ENCODE measurements around the gene DNAH9. TPM values are rescaled to one million over a fixed set of nuclear protein-coding genes. Genes with fewer than 3 reads are reported as not detected.

Gene DNAH9
- total and polyA plus RNA-seq, 8 donors: 0.28 to 18.3 (median 0.42) TPM; not detected in 2

GRCh38 chr17:11825572-11826209, 227.4 kb downstream of the DNAH9 start:
- no peak for TF ChIP-seq POLR2AphosphoS5 (IDR thresholded peaks at IDR 0.05)
- TF ChIP-seq CTCF (IDR thresholded peaks at IDR 0.05): no peak
- TF ChIP-seq POLR2A (IDR thresholded peaks at IDR 0.05): no peak
- no peak for TF ChIP-seq EP300 (IDR thresholded peaks at IDR 0.05)
- WGBS, 5 donors: 13 to 56% (median 40%) methylated on average over 1 of the region's 1 CpG
- no peaks in the 10 kb centered on the region for H3K27me3 ChIP-seq
- intact Hi-C loops (cut with DNase I; ENCODE audit: low total_unique reads): no loop called here
- H3K36me3 ChIP-seq: no peaks in the 10 kb centered on the region
- no peak overlapping the region for H3K27ac ChIP-seq
- no peaks in the 10 kb centered on the region for H3K4me1 ChIP-seq
- H3K4me3 ChIP-seq: no peak overlapping the region
- no peak for DNase-seq
- no peaks in the 10 kb centered on the region for H3K9me3 ChIP-seq

GRCh38 chr17:11832401-11833137, 234.3 kb downstream of the DNAH9 start:
- 62 to 76% (median 72%) methylated on average over 10 of the region's 10 CpGs for WGBS, 5 donors
- TF ChIP-seq EP300 (IDR thresholded peaks at IDR 0.05): no peak
- TF ChIP-seq CTCF (IDR thresholded peaks at IDR 0.05): no peak
- no peak for TF ChIP-seq POLR2A (IDR thresholded peaks at IDR 0.05)
- TF ChIP-seq POLR2AphosphoS5 (IDR thresholded peaks at IDR 0.05): no peak
- Histone ChIP-seq H3K4me1 (no peaks in the 10 kb centered on the region), H3K9me3 (no peaks in the 10 kb centered on the region), H3K36me3 (no peaks in the 10 kb centered on the region), H3K27ac (no peak overlapping the region), H3K27me3 (no peaks in the 10 kb centered on the region), H3K4me3 (no peak overlapping the region)
- DNase-seq: no peak
- intact Hi-C loops (cut with DNase I; ENCODE audit: low total_unique reads): no loop called here

GRCh38 chr17:11836508-11836907, 238.2 kb downstream of the DNAH9 start:
- no peaks in the 10 kb centered on the region for H3K27me3 ChIP-seq

GRCh38 chr17:11840052-11840451, 241.8 kb downstream of the DNAH9 start:
- Histone ChIP-seq H3K27me3 (no peaks in the 10 kb centered on the region), H3K4me3 (no peak overlapping the region), H3K4me1 (no peaks in the 10 kb centered on the region), H3K9me3 (no peaks in the 10 kb centered on the region), H3K36me3 (no peaks in the 10 kb centered on the region), H3K27ac (no peak overlapping the region)
- intact Hi-C loops (cut with DNase I; ENCODE audit: low total_unique reads): no loop called here
- DNase-seq: no peak
- TF ChIP-seq CTCF (IDR thresholded peaks at IDR 0.05) (no peak), POLR2A (IDR thresholded peaks at IDR 0.05) (no peak), POLR2AphosphoS5 (IDR thresholded peaks at IDR 0.05) (no peak), EP300 (IDR thresholded peaks at IDR 0.05) (no peak)
- 82 to 90% (median 87%) methylated on average over 2 of the region's 2 CpGs for WGBS, 5 donors

More at GRCh38 chr17:11836508-11836907, 238.2 kb downstream of the DNAH9 start:
- WGBS, 5 donors: 71 to 83% (median 74%) methylated on average over 5 of the region's 5 CpGs
- no peaks in the 10 kb centered on the region for H3K9me3 ChIP-seq
- intact Hi-C loops (cut with DNase I; ENCODE audit: low total_unique reads): no loop called here
- no peaks in the 10 kb centered on the region for H3K4me1 ChIP-seq
- TF ChIP-seq POLR2A (IDR thresholded peaks at IDR 0.05): no peak
- no peak for TF ChIP-seq EP300 (IDR thresholded peaks at IDR 0.05)
- no peak for TF ChIP-seq CTCF (IDR thresholded peaks at IDR 0.05)
- TF ChIP-seq POLR2AphosphoS5 (IDR thresholded peaks at IDR 0.05): no peak
- H3K36me3 ChIP-seq: no peaks in the 10 kb centered on the region
- no peak for DNase-seq
- H3K4me3 ChIP-seq: no peak overlapping the region
- no peak overlapping the region for H3K27ac ChIP-seq
